Stimulated activated CD8-positive, alpha-beta memory T cell treated with anti-CD3 and anti-CD28 coated beads, Interleukin-4, amount 100 ng/mL, for 4 hours (primary cell): ENCODE results near the gene OGFR.
A peak's percentile ranks its signal among the peaks of the same experiment; 100 is the strongest.

Experiments
- DNase-seq, 2 donors: peaks; one replicate each; pipeline ENCODE4 v3.0.0-alpha.2; 2020; ENCODE audit warnings: low read depth in 2 of 2, low spot score in 1 of 2

The OGFR gene

GRCh38 chr20:62782149-62782892 is 22.3 kb upstream of the OGFR start:
- no peak for DNase-seq

- DNase-seq = no peak
These were observed 21.7 kb upstream of the OGFR start for GRCh38 chr20:62782893-62783278.

GRCh38 chr20:62784497-62784896 is 20.1 kb upstream of the OGFR start:
- no peak for DNase-seq

- DNase-seq = no peak
These were observed 19.2 kb upstream of the OGFR start for GRCh38 chr20:62785393-62785792.

GRCh38 chr20:62786157-62786556 is 18.5 kb upstream of the OGFR start:
- DNase-seq = no peak

GRCh38 chr20:62787321-62787720 is 17.3 kb upstream of the OGFR start:
- DNase-seq = no peak

- DNase-seq = no peak
These were observed 16.8 kb upstream of the OGFR start for GRCh38 chr20:62787866-62788265.

- no peak for DNase-seq
These were observed 16.0 kb upstream of the OGFR start for GRCh38 chr20:62788607-62789006.

- no peak for DNase-seq
These were observed 14.6 kb upstream of the OGFR start for GRCh38 chr20:62790075-62790474.

GRCh38 chr20:62791301-62792181 is 13.1 kb upstream of the OGFR start:
- DNase-seq = peak; percentile 53 to 54

- DNase-seq = no peak
These were observed 12.3 kb upstream of the OGFR start for GRCh38 chr20:62792182-62792939.

GRCh38 chr20:62792940-62793756 is 11.5 kb upstream of the OGFR start:
- DNase-seq = no peak

- DNase-seq = no peak
These were observed 11.0 kb upstream of the OGFR start for GRCh38 chr20:62793757-62794006.

GRCh38 chr20:62794007-62794724 is 10.5 kb upstream of the OGFR start:
- DNase-seq = peak; percentile 84 to 88

GRCh38 chr20:62795023-62795761 is 9.4 kb upstream of the OGFR start:
- DNase-seq = peak; percentile 44 to 45

- no peak for DNase-seq
These were observed 7.7 kb upstream of the OGFR start for GRCh38 chr20:62796699-62797491.

- no peak for DNase-seq
These were observed 6.7 kb upstream of the OGFR start for GRCh38 chr20:62797671-62798532.

- no peak for DNase-seq
These were observed 5.6 kb upstream of the OGFR start for GRCh38 chr20:62799036-62799435.
